ENCODE data around the gene ATXN7L1. TPM values are rescaled to one million over a fixed set of nuclear protein-coding genes. Genes with fewer than 3 reads are reported as not detected.

Gene ATXN7L1
- total RNA-seq, 1 experiment from 2014 or later: 4.0 TPM

GRCh38 chr7:105778956-105779355 lies 97.4 kb downstream of the ATXN7L1 start:
- no peak for DNase-seq (ENCODE audit: low read depth)

GRCh38 chr7:105776986-105777910 lies 99.2 kb downstream of the ATXN7L1 start:
- DNase-seq (ENCODE audit: low read depth): peak; percentile 60

- peak; percentile 100 for DNase-seq (ENCODE audit: low read depth)
Measured at GRCh38 chr7:105776068-105776790, 100.2 kb downstream of the ATXN7L1 start.

GRCh38 chr7:105775580-105775979 lies 100.8 kb downstream of the ATXN7L1 start:
- no peak for DNase-seq (ENCODE audit: low read depth)

- DNase-seq (ENCODE audit: low read depth): peak; percentile 26
Measured at GRCh38 chr7:105773030-105773460, 103.4 kb downstream of the ATXN7L1 start.

- peak; percentile 79 for DNase-seq (ENCODE audit: low read depth)
Measured at GRCh38 chr7:105769901-105770628, 106.3 kb downstream of the ATXN7L1 start.

- no peak for DNase-seq (ENCODE audit: low read depth)
Measured at GRCh38 chr7:105768898-105769507, 107.4 kb downstream of the ATXN7L1 start.

- no peak for DNase-seq (ENCODE audit: low read depth)
Measured at GRCh38 chr7:105768117-105768516, 108.3 kb downstream of the ATXN7L1 start.

GRCh38 chr7:105766421-105767073 lies 109.9 kb downstream of the ATXN7L1 start:
- DNase-seq (ENCODE audit: low read depth): no peak

GRCh38 chr7:105765846-105766245 lies 110.6 kb downstream of the ATXN7L1 start:
- DNase-seq (ENCODE audit: low read depth): no peak

- no peak for DNase-seq (ENCODE audit: low read depth)
Measured at GRCh38 chr7:105764506-105764905, 111.9 kb downstream of the ATXN7L1 start.

GRCh38 chr7:105760551-105761447 lies 115.6 kb downstream of the ATXN7L1 start:
- peak; percentile 41 for DNase-seq (ENCODE audit: low read depth)

GRCh38 chr7:105759670-105760550 lies 116.5 kb downstream of the ATXN7L1 start:
- peak; percentile 60 for DNase-seq (ENCODE audit: low read depth)

GRCh38 chr7:105756367-105756766 lies 120.0 kb downstream of the ATXN7L1 start:
- no peak for DNase-seq (ENCODE audit: low read depth)

GRCh38 chr7:105752671-105753275 lies 123.6 kb downstream of the ATXN7L1 start:
- DNase-seq (ENCODE audit: low read depth): peak; percentile 20

- no peak for DNase-seq (ENCODE audit: low read depth)
Measured at GRCh38 chr7:105751054-105751453, 125.3 kb downstream of the ATXN7L1 start.

- no peak for DNase-seq (ENCODE audit: low read depth)
Measured at GRCh38 chr7:105748701-105749100, 127.7 kb downstream of the ATXN7L1 start.

GRCh38 chr7:105745681-105746330 lies 130.6 kb downstream of the ATXN7L1 start:
- DNase-seq (ENCODE audit: low read depth): no peak
